Measurements from ENCODE around the gene PRKCQ. TPM values are rescaled to one million over a fixed set of nuclear protein-coding genes. Genes with fewer than 3 reads are reported as not detected.

Gene PRKCQ
- total and polyA plus RNA-seq, 2 of the 8 experiments (the other 6 are each of a cell fraction or from before 2014, with no cell fraction given) = 9.1 to 22.6 TPM

DNA sequence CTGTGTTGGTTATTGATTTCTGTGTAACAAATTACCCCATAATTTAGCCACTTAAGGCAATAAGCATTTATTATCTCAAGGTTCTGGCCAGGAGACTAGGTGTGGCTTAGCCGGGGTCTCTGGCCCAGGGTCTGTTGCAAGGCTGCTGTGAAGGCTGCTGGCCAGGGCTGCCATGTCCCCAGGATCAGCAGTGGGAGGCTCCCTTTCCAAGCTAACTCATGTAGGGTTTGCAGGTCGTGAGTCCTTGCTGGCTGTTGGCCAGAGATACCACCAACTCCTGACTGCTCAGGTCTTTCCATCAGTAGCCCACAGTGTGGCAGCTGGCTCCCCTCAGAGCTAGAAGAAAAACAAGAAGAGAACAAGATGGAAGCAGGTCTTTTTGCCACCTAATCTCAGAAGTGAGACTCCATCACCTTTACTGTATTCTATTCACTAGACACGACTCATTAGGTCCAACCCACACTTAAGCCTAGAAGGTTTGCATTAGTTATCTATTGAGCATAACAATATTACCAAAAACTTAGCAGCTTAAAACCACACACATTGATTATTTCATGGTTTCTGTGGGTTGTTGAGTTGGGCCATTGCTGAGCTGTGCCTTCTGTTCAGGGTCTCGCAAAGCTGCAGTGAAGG is 191.7 kb downstream of the PRKCQ start (continued):
- TF ChIP-seq, protein P1, sequence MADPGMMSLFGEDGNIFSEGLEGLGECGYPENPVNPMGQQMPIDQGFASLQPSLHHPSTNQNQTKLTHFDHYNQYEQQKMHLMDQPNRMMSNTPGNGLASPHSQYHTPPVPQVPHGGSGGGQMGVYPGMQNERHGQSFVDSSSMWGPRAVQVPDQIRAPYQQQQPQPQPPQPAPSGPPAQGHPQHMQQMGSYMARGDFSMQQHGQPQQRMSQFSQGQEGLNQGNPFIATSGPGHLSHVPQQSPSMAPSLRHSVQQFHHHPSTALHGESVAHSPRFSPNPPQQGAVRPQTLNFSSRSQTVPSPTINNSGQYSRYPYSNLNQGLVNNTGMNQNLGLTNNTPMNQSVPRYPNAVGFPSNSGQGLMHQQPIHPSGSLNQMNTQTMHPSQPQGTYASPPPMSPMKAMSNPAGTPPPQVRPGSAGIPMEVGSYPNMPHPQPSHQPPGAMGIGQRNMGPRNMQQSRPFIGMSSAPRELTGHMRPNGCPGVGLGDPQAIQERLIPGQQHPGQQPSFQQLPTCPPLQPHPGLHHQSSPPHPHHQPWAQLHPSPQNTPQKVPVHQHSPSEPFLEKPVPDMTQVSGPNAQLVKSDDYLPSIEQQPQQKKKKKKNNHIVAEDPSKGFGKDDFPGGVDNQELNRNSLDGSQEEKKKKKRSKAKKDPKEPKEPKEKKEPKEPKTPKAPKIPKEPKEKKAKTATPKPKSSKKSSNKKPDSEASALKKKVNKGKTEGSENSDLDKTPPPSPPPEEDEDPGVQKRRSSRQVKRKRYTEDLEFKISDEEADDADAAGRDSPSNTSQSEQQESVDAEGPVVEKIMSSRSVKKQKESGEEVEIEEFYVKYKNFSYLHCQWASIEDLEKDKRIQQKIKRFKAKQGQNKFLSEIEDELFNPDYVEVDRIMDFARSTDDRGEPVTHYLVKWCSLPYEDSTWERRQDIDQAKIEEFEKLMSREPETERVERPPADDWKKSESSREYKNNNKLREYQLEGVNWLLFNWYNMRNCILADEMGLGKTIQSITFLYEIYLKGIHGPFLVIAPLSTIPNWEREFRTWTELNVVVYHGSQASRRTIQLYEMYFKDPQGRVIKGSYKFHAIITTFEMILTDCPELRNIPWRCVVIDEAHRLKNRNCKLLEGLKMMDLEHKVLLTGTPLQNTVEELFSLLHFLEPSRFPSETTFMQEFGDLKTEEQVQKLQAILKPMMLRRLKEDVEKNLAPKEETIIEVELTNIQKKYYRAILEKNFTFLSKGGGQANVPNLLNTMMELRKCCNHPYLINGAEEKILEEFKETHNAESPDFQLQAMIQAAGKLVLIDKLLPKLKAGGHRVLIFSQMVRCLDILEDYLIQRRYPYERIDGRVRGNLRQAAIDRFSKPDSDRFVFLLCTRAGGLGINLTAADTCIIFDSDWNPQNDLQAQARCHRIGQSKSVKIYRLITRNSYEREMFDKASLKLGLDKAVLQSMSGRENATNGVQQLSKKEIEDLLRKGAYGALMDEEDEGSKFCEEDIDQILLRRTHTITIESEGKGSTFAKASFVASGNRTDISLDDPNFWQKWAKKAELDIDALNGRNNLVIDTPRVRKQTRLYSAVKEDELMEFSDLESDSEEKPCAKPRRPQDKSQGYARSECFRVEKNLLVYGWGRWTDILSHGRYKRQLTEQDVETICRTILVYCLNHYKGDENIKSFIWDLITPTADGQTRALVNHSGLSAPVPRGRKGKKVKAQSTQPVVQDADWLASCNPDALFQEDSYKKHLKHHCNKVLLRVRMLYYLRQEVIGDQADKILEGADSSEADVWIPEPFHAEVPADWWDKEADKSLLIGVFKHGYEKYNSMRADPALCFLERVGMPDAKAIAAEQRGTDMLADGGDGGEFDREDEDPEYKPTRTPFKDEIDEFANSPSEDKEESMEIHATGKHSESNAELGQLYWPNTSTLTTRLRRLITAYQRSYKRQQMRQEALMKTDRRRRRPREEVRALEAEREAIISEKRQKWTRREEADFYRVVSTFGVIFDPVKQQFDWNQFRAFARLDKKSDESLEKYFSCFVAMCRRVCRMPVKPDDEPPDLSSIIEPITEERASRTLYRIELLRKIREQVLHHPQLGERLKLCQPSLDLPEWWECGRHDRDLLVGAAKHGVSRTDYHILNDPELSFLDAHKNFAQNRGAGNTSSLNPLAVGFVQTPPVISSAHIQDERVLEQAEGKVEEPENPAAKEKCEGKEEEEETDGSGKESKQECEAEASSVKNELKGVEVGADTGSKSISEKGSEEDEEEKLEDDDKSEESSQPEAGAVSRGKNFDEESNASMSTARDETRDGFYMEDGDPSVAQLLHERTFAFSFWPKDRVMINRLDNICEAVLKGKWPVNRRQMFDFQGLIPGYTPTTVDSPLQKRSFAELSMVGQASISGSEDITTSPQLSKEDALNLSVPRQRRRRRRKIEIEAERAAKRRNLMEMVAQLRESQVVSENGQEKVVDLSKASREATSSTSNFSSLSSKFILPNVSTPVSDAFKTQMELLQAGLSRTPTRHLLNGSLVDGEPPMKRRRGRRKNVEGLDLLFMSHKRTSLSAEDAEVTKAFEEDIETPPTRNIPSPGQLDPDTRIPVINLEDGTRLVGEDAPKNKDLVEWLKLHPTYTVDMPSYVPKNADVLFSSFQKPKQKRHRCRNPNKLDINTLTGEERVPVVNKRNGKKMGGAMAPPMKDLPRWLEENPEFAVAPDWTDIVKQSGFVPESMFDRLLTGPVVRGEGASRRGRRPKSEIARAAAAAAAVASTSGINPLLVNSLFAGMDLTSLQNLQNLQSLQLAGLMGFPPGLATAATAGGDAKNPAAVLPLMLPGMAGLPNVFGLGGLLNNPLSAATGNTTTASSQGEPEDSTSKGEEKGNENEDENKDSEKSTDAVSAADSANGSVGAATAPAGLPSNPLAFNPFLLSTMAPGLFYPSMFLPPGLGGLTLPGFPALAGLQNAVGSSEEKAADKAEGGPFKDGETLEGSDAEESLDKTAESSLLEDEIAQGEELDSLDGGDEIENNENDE (IDR thresholded peaks at IDR 0.05; ENCODE audit: insufficient replicate concordance, low read length) = no peak
- TF ChIP-seq HDAC6 (IDR thresholded peaks at IDR 0.05; ENCODE audit: low read depth, low read length) = no peak
- no peak for TF ChIP-seq HDAC2 (IDR thresholded peaks at IDR 0.05; ENCODE audit: borderline replicate concordance in 1 of 2, low read depth in 2 of 2, low read length in 2 of 2)
- no peak for TF ChIP-seq BACH1 (IDR thresholded peaks at IDR 0.05; ENCODE audit: low read length)
- no peak for TF ChIP-seq SAP30 (IDR thresholded peaks at IDR 0.05; ENCODE audit: insufficient read depth, insufficient replicate concordance, low read length)
- no peak for TF ChIP-seq RBBP5 (IDR thresholded peaks at IDR 0.05; ENCODE audit: borderline replicate concordance, low read depth, low read length)
- TF ChIP-seq TCF12 (IDR thresholded peaks at IDR 0.05; ENCODE audit: low read depth, low read length) = no peak
- no peak for TF ChIP-seq RXRA (IDR thresholded peaks at IDR 0.05; ENCODE audit: insufficient read depth, low read depth, low read length)
- TF ChIP-seq YY1 (IDR thresholded peaks at IDR 0.05; ENCODE audit: low read depth, low read length) = no peak
- no peak for TF ChIP-seq E2F6 (IDR thresholded peaks at IDR 0.05)
